GM12801 (cell line): ENCODE results near the gene JAKMIP3.

ENCODE experiments used
- CTCF ChIP-seq: IDR thresholded peaks from one replicate; pipeline ENCODE4 v1.5.1; 2011; ENCODE audit warnings: control low read depth; ENCODE audit not compliant: insufficient read length; ENCODE audit errors: extremely low read depth

The JAKMIP3 gene

GRCh38 chr10:132076578-132077081 lies 10.9 kb downstream of the JAKMIP3 start:
- no peak for TF ChIP-seq CTCF

GRCh38 chr10:132077091-132077490 lies 11.3 kb downstream of the JAKMIP3 start:
- no peak for TF ChIP-seq CTCF

- TF ChIP-seq CTCF = no peak
Observed at GRCh38 chr10:132078746-132079345, 13.1 kb downstream of the JAKMIP3 start.

- no peak for TF ChIP-seq CTCF
Observed at GRCh38 chr10:132094581-132095234, 29.0 kb downstream of the JAKMIP3 start.

GRCh38 chr10:132095403-132096113 lies 29.8 kb downstream of the JAKMIP3 start:
- TF ChIP-seq CTCF = no peak

- no peak for TF ChIP-seq CTCF
Observed at GRCh38 chr10:132096223-132096622, 30.5 kb downstream of the JAKMIP3 start.

- TF ChIP-seq CTCF = no peak
Observed at GRCh38 chr10:132096863-132097478, 31.2 kb downstream of the JAKMIP3 start.
